ENCODE measurements around the gene PLEKHA7.

PLEKHA7 gene

DNA sequence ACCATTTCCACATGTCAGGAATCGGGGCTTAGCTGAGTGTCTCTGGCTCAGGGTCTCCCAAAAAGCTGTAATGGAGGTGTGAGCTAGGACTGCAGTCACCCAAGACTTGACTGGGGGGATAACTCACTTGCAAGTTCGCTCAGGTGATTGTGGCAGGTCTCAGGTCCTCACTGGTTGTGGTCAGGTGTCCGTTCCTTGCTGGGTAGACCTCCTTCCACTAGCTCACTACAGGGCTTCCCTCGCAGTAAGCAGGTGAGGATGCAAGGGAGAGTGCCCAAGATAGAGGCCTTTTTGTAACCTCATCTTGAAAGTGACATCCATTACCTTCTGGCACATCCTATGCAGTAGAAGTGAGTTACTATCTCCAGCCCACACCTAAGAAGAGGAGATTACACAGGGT, 246.3 kb downstream of the PLEKHA7 start:
- DNase-seq: no peak

DNA sequence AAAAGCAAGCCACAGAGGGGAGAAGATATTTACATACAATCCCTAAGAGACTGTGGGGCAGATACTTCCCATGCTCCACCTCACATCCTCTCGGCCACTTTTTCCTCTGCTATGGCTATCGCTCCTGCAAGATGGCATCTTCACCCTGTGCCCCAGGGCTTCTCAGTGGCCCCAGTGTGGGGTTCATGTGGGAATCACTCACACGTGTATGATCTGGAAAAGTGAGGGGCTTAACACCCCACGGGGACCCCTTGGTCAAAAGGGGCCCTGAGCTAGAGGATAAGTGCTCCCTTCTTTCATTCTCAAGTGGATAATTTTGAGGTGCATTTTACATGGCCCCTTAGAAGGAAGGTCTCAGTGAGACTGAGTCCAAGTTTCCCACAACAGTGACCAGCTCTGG, 247.1 kb downstream of the PLEKHA7 start:
- DNase-seq: no peak

DNA sequence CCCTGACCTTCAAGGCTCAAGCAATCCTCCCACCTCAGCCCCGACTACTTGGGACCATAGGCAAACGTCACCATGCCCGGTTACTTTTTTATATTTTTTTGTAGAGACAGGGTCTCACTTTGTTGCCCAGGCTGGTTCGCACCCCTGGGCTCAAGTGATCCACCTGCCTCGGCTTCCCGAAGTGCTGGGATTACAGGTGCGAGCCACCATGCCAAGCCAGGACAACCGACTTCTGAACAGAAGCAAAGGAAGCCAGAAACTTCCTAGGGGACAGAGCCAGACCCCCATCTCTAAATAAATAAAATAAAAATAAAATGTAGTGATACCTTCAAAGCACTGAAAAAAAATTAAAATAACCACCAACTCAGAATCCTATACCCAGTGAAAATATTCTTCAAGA, 249.3 kb downstream of the PLEKHA7 start:
- no peak for DNase-seq

DNA sequence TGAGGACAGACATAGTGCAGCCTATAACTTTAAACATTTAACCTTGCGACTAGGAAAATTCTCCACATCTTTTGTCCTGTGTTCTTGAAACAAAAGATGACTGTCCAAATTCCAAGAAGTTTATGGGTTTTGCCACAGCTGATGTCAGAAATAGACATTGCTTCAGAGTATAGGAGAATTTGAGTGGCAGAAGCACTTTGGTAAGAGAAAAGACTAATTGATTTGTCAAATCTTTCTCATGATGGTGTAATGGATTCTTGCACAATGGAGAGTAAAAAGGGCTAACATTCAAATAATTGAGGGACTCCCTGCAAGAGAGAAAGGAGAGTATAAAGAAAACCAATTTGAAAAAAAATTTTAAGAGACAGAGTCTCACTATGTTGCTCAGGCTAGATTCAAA, 250.5 kb downstream of the PLEKHA7 start:
- DNase-seq: no peak

DNA sequence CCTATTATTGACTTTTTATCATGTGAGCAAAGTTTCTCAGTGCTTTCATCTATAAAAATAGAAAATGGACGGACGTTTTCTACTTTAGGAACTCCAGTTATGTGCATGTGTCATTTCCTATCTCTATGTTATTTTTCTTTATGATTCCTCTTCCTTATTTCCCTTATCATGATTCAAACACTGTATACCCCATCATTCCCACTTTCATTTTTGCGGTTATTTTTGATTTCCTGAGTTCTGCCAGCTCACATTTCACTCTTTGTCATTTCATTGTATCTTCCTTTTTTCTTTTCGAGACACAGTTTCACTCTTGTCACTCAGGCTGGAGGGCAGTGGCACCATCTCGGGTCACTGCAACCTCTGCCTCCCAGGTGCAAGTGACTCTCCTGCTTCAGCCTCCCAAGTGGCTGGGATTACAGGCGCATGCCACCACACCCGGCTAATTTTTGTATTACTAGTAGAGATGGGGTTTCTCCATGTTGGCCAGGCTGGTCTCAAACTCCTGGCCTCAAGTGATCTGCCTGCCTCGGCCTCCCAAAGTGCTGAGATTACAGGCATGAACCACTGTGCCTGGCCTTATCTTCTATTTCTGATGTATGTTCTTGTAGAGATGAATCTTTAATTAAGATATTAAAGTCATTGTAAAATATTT, 254.2 kb downstream of the PLEKHA7 start:
- no peak for DNase-seq

DNA sequence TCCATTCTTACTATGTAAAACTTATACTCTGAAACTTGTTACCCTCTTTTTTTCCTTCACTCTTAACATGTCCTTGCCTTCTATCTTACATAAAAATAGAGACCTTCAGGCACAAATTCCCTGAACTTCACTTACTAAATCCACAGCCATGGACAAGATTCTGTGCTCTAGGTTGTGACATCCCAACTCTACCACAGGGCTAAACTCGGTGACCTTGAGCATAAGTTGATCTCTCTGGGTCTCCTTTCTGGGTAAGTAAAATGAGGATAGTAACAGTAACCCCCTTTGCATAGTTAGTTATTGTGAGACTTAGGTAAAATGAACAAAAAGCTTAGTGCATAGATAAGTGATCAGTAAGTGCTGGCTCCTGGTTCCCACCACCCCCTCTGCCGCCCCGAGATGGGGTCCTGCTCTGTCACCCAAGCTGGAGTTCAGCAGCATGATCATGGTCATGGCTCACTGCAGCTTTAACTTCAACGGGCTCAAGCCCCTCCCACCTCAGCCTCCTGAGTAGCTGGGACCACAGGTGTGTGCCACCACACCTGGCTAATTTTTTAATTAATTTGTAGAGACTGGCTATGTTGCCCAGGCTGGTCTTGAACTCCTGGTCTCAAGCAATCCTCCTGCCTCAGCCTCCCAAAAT, 255.7 kb downstream of the PLEKHA7 start:
- no peak for DNase-seq

DNA sequence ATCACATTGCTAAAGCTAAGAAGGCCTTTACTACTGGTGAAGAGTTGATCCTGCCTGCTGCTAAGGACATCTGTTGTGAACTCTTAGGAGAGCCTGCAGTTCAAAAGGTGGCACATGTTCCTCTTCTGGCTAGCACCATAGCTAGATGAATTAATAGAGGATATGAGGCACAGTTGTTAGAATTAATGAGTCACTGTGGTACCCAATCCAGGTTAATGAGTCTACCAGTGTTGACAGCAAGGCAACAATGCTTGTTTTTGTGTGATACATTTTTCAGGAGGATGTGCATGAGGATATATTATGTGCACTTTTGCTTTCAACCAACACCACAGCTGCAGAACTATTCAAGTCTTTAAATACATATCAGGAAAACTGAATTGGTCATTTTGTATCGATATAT, 263.8 kb downstream of the PLEKHA7 start:
- no peak for DNase-seq

DNA sequence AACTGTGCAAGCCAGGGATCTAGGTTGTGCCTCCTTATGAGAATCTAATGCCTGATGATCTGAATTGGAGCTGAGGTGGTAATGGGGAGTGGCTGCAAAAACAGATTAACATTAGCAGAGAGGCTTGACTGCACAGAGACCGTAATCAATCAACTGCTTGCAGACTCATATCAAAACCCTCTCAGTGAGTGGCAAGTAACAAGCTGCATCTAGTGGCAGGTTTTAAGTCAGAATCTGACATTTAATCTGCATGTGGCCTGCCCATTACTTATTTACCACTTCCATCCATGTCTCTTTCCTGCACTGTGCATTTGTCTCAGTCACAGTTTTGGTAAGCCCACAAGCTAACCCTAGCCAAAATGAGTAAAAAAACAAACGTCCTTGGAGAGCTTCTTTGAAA, 264.5 kb downstream of the PLEKHA7 start:
- DNase-seq: no peak

DNA sequence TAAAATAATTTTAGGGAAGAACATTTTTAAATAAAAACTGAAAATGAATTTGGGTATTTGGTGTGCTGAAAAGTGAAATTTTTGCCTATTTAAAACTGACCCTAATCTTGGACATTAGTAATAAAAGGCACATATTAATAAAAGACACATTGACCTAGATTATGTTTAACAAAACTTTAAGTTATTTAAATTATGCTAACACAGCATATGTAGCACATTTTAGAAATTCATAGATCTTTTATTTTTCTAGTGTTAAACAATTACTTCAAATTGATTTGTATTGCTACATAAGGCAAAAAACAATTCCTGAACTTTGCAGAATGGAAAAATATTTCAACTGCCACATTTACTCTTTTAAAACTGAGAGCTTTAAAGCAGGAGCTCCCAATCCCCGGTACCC, 265.1 kb downstream of the PLEKHA7 start:
- no peak for DNase-seq

DNA sequence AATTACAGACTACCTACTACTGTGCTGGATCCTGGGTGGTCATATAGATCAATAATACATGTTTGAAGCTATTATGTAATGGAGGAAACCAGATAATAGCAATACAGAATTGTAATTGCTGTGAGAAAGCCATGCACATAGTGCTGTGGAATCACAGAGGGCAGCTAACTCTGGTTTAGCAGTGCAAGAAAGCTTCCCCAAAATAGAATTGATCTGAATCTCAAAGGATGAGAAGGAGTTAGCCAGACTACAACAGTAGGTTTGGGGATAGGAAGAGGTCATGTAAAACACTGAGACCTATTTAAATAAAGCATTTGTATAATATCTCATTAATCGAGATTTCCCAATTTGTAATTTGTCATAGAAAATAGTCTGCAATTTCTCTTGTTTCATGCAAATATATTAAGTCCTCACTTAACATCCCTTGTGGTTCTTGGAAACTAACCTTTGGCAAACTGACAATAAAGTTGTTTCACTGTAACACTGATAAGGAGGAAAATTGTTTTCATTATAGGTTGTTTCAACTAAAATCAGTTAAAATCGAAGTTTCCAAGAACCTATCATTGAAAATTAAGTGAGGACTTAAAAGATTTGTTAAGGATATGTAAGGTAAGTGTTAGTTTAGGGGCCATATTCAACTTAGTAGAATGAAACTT, 268.1 kb downstream of the PLEKHA7 start:
- no peak for DNase-seq

DNA sequence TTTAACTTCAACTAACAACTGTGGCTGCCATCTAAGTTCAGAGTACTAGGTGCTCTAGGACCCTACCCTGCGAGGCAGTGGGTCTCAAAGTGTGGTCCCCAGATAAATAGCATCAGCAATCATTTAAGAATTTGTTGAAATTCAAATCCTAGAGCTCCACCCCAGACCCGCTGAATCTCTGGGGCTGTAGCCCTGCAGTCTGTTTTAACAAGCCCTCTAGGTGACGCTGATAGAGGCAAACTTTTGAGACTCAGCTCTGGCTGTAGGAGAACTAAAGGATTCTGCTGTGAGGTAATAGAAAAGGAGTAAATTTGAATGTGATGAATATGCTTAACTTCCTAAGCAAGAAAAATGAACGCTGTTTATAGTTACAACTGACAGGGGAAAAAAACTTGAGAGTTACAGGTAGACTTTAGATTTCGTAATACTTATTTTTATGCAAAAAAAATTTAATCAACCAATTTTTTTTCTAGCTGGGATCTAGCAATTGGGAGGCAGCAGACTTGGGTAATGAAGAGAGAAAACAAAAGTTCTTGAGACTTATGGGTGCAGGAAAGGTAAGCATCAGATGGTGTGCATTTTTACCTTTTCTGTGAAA, 270.0 kb downstream of the PLEKHA7 start:
- no peak for DNase-seq

DNA sequence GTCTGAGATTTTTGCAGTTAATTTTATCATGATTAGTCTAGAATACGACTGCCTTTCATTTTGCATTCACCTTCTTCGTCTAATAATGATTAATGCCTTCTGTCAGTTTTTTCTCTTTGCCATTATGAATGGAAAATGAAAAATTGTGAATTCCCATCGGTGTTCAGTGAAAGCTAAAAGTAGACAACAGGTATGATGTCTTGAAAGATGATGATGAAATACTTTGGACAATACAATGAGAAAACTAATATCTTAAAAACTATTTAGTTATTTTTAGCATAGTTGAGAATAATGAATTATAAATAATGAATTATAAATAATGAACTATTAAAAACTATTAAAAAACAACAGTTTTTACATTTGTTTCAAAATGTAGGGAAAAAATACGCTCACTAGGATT, 270.7 kb downstream of the PLEKHA7 start:
- DNase-seq: no peak

DNA sequence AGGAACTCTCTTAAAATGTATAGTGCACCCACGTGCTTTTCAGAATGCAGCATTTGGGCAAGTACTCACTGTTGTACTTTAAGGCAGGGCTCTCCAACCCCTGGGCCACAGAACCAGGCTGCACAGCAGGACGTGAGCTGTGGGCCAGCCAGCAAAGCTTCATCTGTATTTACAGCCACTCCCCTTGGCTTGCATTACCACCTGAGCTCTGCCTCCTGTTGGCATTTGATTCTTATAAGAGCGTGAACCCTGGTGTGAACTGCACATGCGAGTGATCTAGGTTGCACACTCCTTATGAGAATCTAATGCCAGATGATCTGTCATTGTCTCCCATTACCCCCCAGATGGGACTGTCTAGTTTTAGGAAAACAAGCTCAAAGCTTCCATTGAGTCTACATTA, 272.7 kb downstream of the PLEKHA7 start:
- no peak for DNase-seq

DNA sequence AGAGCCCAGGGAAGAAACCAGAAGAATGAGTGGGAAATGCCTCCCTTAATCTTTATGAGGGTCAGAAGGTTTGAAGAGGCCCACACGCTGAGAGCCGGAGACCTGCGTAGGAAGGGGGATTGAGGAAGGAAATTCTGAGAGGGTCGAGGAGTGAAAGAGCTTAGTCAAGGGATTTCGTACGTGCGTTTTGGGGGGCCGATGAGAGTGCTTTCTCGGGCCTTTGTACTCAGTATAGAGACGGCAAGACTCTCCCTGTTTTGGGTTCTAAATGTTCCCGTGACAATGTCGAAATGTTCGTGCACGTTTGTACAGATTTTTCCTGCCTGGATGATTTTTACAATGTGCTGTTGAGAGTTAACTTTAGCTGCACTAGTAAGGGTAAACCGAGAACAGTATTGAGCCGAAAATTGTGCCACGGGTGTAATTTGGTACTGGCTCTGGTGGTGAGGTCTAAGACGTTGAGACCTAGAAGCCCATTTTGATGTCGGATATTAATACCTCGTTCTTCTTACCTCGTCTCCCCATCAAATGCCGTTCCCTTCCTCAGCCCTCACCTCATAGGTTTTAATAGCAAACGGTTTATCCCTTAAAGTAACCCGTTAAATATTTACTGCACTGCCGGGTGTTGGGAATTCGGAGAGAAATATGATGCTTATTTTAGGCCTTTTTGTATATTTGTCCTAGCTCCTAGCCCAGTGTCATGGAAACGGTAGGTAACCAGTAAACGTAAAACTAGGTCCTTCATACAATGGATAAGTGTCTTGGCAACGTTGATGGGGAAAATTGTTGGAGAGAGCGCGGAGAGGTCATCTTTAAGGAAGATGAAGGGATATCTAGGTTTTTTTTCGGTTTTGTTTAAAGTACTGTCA, 275.0 kb downstream of the PLEKHA7 start:
- DNase-seq: no peak

DNA sequence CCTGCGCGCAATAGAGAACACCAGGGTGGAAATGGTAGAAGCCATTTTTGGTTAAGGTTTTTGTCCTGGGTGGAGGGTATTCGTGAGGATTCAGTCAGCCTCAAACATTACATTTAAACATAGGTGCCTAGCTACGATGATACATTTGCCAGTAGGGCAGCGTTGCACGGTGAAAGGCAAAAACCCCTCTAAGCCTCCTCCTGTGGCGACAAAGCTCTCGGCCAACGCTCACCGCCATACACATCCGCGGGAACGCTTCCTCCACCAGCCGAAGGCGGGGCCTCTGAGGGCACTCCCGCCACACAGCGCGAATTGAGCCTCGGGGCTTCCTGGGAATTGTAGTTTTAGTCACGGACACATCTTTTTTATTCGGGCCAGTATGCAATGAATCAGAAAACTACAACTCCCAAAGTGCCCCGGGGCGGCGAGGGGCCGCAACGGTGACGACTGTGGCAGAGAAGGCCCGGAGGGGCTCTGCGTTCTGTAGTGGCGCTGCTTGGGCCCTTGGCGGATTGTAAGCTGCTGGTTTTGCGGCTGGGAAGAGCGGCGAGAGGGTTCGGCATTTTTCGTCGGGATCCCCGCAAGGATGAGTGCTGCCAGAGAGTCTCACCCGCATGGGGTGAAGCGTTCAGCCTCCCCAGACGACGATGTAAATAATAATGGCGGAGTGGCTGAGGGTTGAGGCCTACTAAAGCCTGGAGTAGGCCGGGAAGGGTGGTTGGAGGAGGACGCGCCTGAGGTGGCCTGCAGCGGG, 275.8 kb downstream of the PLEKHA7 start, which contains the start of gene C11orf58:
Gene C11orf58, plus strand, starts transcription at position 455 of the 754 bp plus-strand sequence. Its CDS starts 132 bp downstream, at position 587.
- peak; percentile 98 for DNase-seq

DNA sequence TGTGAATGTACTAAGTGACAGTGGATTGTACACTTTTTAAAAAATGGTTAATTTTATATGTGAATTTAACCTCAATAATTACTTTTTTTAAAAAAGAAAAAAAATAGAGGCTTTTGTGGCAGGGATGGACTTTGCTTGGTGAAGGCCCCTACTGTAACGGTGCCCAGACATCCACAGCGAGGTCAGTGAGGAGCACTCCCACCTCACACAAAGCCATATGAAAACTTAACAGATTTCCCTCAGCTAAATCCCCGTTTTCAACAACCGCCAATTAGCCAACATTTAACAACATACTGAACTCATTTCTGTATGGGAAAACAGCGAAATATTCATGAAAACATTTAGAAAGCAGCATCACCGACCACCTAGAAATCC, 276.4 kb downstream of the PLEKHA7 start:
- DNase-seq: no peak
